ENCODE measurements around the gene SLITRK4. TPM values are rescaled to one million over a fixed set of nuclear protein-coding genes. Genes with fewer than 3 reads are reported as not detected.

SLITRK4 gene
- total and polyA plus RNA-seq, 2 of the 4 experiments (the other 2 are of a cell fraction), result not detected

DNA sequence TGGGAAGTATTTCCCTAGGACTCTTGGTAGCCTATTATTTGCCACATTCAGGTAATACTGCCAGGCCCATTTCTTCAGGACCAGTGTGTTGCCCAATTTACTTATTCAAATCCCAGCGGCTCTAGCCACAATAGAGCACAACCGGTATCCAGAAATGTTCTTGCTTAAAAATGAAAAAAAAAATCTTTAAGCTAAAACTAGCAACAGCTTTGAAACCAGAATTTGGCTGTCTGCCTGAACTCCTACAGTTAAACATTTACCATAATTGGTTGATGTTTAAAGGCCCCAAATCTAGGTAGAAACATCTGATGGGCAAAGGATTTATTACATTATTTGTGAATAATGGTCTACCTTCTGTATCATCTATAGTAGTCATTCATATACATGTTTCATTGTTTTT, 930 bp upstream of the SLITRK4 start:
- no peak overlapping the region for H3K9ac ChIP-seq (ENCODE audit: low read depth, low read length)
- H2AFZ ChIP-seq (replicated peaks; ENCODE audit: low read length, poor library complexity), result no peak overlapping the region
- ATAC-seq (ENCODE audit: low read depth), result no peak
- H3K9me1 ChIP-seq (ENCODE audit: insufficient read depth, low read length), result no peaks in the 10 kb centered on the region
- dilution Hi-C loops (cut with HindIII; ENCODE audit: low sequenced_read_pairs, unreplicated experiment), result no loop called here
- H3K27ac ChIP-seq (ENCODE audit: insufficient read depth, low read length), result no peak overlapping the region
- BruUV-seq (replicated peaks), result no TSS peak
- no peak overlapping the region for H3K4ac ChIP-seq (ENCODE audit: low read depth, low read length)
- in situ Hi-C loops (cut with MboI; ENCODE audit: low sequenced_read_pairs), result no loop called here
- no peak overlapping the region for H2BK120ac ChIP-seq (ENCODE audit: low read depth, low read length)
- H3K36me3 ChIP-seq (ENCODE audit: control insufficient read depth, insufficient read depth, low read length), result no peaks in the 10 kb centered on the region
- no peak overlapping the region for H3K4me3 ChIP-seq (ENCODE audit: insufficient read depth, low read depth, low read length)
- no peak overlapping the region for H3K56ac ChIP-seq (ENCODE audit: extremely low read depth, insufficient read depth, low read length)
- peaks cover 11% of the 10 kb centered on the region; the same call in 1 of the 2 replicates for H3K9me3 ChIP-seq (ENCODE audit: control insufficient read depth, insufficient read depth, low read length)
- H3K23ac ChIP-seq (ENCODE audit: low read depth, low read length), result no peak overlapping the region
- H2BK20ac ChIP-seq (ENCODE audit: low read depth, low read length), result no peak overlapping the region
- no peaks in the 10 kb centered on the region for H3K4me1 ChIP-seq (ENCODE audit: control insufficient read depth, insufficient read depth, low read length)
- H2BK15ac ChIP-seq (ENCODE audit: low read depth, low read length), result no peak overlapping the region
- no peaks in the 10 kb centered on the region for H3K79me1 ChIP-seq (ENCODE audit: low read depth in 1 of 2, low read length in 2 of 2)
- WGBS, 2 experiments (ENCODE audit: extremely low coverage in 2 of 2, insufficient read length in 1 of 2), result no CpG with 5 or more reads among the region's 2 CpGs
- no peak overlapping the region for H3K18ac ChIP-seq (ENCODE audit: low read depth, low read length)
- H4K5ac ChIP-seq (ENCODE audit: low read depth, low read length), result no peak overlapping the region
- POLR2A ChIA-PET (ENCODE audit: unreplicated experiment), result no interaction called here
- TF ChIP-seq MXI1 (IDR thresholded peaks at IDR 0.05; ENCODE audit: borderline replicate concordance, low read depth, low read length), result no peak
- TF ChIP-seq SMC3 (IDR thresholded peaks at IDR 0.05; ENCODE audit: low read depth, low read length), result no peak
- TF ChIP-seq, protein P1, sequence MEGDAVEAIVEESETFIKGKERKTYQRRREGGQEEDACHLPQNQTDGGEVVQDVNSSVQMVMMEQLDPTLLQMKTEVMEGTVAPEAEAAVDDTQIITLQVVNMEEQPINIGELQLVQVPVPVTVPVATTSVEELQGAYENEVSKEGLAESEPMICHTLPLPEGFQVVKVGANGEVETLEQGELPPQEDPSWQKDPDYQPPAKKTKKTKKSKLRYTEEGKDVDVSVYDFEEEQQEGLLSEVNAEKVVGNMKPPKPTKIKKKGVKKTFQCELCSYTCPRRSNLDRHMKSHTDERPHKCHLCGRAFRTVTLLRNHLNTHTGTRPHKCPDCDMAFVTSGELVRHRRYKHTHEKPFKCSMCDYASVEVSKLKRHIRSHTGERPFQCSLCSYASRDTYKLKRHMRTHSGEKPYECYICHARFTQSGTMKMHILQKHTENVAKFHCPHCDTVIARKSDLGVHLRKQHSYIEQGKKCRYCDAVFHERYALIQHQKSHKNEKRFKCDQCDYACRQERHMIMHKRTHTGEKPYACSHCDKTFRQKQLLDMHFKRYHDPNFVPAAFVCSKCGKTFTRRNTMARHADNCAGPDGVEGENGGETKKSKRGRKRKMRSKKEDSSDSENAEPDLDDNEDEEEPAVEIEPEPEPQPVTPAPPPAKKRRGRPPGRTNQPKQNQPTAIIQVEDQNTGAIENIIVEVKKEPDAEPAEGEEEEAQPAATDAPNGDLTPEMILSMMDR (conservative IDR thresholded peaks at IDR 0.05; ENCODE audit: low read depth, low read length), result no peak
- TF ChIP-seq, protein P2, sequence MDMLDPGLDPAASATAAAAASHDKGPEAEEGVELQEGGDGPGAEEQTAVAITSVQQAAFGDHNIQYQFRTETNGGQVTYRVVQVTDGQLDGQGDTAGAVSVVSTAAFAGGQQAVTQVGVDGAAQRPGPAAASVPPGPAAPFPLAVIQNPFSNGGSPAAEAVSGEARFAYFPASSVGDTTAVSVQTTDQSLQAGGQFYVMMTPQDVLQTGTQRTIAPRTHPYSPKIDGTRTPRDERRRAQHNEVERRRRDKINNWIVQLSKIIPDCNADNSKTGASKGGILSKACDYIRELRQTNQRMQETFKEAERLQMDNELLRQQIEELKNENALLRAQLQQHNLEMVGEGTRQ (IDR thresholded peaks at IDR 0.05; ENCODE audit: low read depth, low read length), result no peak
- TF ChIP-seq RAD21 (IDR thresholded peaks at IDR 0.05; ENCODE audit: low read length), result no peak
- no peak for TF ChIP-seq CHD1 (IDR thresholded peaks at IDR 0.05; ENCODE audit: low read depth, low read length)
- TF ChIP-seq NFE2L2 (IDR thresholded peaks at IDR 0.05; ENCODE audit: low read depth, low read length), result no peak
- TF ChIP-seq, protein P3, sequence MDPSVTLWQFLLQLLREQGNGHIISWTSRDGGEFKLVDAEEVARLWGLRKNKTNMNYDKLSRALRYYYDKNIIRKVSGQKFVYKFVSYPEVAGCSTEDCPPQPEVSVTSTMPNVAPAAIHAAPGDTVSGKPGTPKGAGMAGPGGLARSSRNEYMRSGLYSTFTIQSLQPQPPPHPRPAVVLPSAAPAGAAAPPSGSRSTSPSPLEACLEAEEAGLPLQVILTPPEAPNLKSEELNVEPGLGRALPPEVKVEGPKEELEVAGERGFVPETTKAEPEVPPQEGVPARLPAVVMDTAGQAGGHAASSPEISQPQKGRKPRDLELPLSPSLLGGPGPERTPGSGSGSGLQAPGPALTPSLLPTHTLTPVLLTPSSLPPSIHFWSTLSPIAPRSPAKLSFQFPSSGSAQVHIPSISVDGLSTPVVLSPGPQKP (IDR thresholded peaks at IDR 0.05; ENCODE audit: borderline replicate concordance, low read depth, low read length), result no peak
- TF ChIP-seq BHLHE40 (IDR thresholded peaks at IDR 0.05; ENCODE audit: low read depth, low read length), result no peak
- TF ChIP-seq POLR2A (IDR thresholded peaks at IDR 0.05; ENCODE audit: low read depth, low read length), result no peak
- no peak for TF ChIP-seq MAZ (IDR thresholded peaks at IDR 0.05; ENCODE audit: borderline replicate concordance, low read depth, low read length)
- TF ChIP-seq RCOR1 (IDR thresholded peaks at IDR 0.05; ENCODE audit: insufficient replicate concordance, low read length), result no peak
- TF ChIP-seq RFX5 (IDR thresholded peaks at IDR 0.05; ENCODE audit: low read depth, low read length), result no peak
- no peak for TF ChIP-seq CEBPB (IDR thresholded peaks at IDR 0.05; ENCODE audit: low read depth, low read length)
- no peak for TF ChIP-seq FOS (IDR thresholded peaks at IDR 0.05; ENCODE audit: low read depth, low read length)
- no peak for TF ChIP-seq MAFK (IDR thresholded peaks at IDR 0.05; ENCODE audit: low read depth, low read length)
- H2AK5ac ChIP-seq (ENCODE audit: low read depth, low read length), result no peak overlapping the region
- no peak overlapping the region for H4K8ac ChIP-seq (ENCODE audit: low read depth in 2 of 2, low read length in 2 of 2)
- no peak overlapping the region for H2AK9ac ChIP-seq (replicated peaks; ENCODE audit: low read depth, low read length, poor library complexity)
- H3K4me2 ChIP-seq (ENCODE audit: low read depth, low read length), result no peak overlapping the region
- H2BK5ac ChIP-seq (ENCODE audit: low read depth, low read length, poor library complexity, severe bottlenecking), result no peak overlapping the region
- no peak overlapping the region for H4K91ac ChIP-seq (ENCODE audit: insufficient read depth, low read depth, low read length)
- no peaks in the 10 kb centered on the region for H4K20me1 ChIP-seq (ENCODE audit: insufficient read depth, low read length)
- no peak for DNase-seq
- no peaks in the 10 kb centered on the region for H3K27me3 ChIP-seq (ENCODE audit: control insufficient read depth, insufficient read depth, low read length)
- CTCF ChIA-PET, result no interaction called here
- intact Hi-C loops (cut with micrococcal nuclease), result no loop called here
- H3K14ac ChIP-seq (replicated peaks; ENCODE audit: low read depth, low read length), result no peak overlapping the region

Measured in IMR-90 (cell line).